GM12878 (cell line): ENCODE data around the gene YARS1. TPM values are rescaled to one million over a fixed set of nuclear protein-coding genes. Genes with fewer than 3 reads are reported as not detected.

Experiments used
- ATAC-seq: fragments of 200-7000 bp; cut with Tn5 transposase; 3 replicates; pipeline ENCODE4 v1.9.1; 2020; ENCODE audit warnings: mild to moderate bottlenecking, moderate library complexity
- BruUV-seq: library from RNA; stranded (reverse); fragments of 400-500 nt; replicated peaks from 2 replicates; lab custom pipeline; 2021; lab: Mats Ljungman, UMichigan
- CTCF ChIA-PET: fragments of 300-600 bp; sonication (Branson Sonifier 250); formaldehyde crosslinking; extraction: SDS; loops from one replicate; lab custom pipeline; 2021; ENCODE audit warnings: inconsistent platforms; lab: Yijun Ruan, JAX
- POLR2A ChIA-PET: fragments of 350-600 bp; formaldehyde crosslinking; extraction: SDS; loops from one replicate; lab custom pipeline; 2021; ENCODE audit warnings: inconsistent platforms; lab: Charles Lee
- RAD21 ChIA-PET: fragments of 300-600 bp; sonication (Branson Sonifier 250); formaldehyde crosslinking; loops from one replicate; lab custom pipeline; 2023; ENCODE audit warnings: antibody characterized with exemption; ENCODE audit not compliant: unreplicated experiment; lab: Charles Lee
- SMC1A ChIA-PET: fragments of 300-600 bp; sonication (Branson Sonifier 250); formaldehyde crosslinking; loops from one replicate; lab custom pipeline; 2023; ENCODE audit not compliant: unreplicated experiment, uncharacterized antibody; lab: Charles Lee
- DNase-seq: peaks from one replicate; pipeline ENCODE4 v3.0.0-alpha.2; 2011; ENCODE audit warnings: low read depth, low spot score
- FAIRE-seq: peaks from 3 replicates; lab custom pipeline; 2011; peaks lifted over from hg19 to GRCh38; lab: Jason Lieb, UNC
- H2AFZ ChIP-seq: 2 replicates; pipeline ENCODE4 v1.6.0; 2011; ENCODE audit warnings: low read depth, low read length, control low read depth; ENCODE audit not compliant: control insufficient read depth
- H3K27ac ChIP-seq: 2 replicates; pipeline ENCODE4 v1.5.1; 2011; ENCODE audit warnings: control low read depth; ENCODE audit not compliant: control insufficient read depth, insufficient read depth
- H3K27me3 ChIP-seq, 2 experiments: replicated peaks in 1 of 2; 2 replicates each; pipeline versions ENCODE4 v1.6.0 to v1.6.1; 2011; ENCODE audit warnings: low read length in 1 of 2; ENCODE audit not compliant: control insufficient read depth in 2 of 2, insufficient read depth in 2 of 2
- H3K36me3 ChIP-seq, 2 experiments: 2 replicates each; pipeline ENCODE4 v1.5.1; 2011; ENCODE audit warnings: low read length in 1 of 2; ENCODE audit not compliant: control insufficient read depth in 2 of 2, insufficient read depth in 2 of 2
- H3K4me1 ChIP-seq: 2 replicates; pipeline ENCODE4 v1.6.1; 2011; ENCODE audit warnings: mild to moderate bottlenecking, low read length, moderate library complexity, mixed read lengths; ENCODE audit not compliant: control insufficient read depth, insufficient read depth
- H3K4me2 ChIP-seq: 2 replicates; pipeline ENCODE4 v1.6.0; 2011; ENCODE audit warnings: control low read depth; ENCODE audit not compliant: control insufficient read depth, insufficient read depth
- H3K4me3 ChIP-seq: fragments of 200-600 bp; sonication (generic); 2 replicates; pipeline ENCODE4 v1.5.1; 2016
- H3K79me2 ChIP-seq: 2 replicates; pipeline ENCODE4 v1.6.0; 2011; ENCODE audit warnings: low read length; ENCODE audit not compliant: control insufficient read depth, insufficient read depth
- H3K9ac ChIP-seq: 2 replicates; pipeline ENCODE4 v1.8.0; 2011; ENCODE audit warnings: low read length, control low read depth, mixed read lengths; ENCODE audit not compliant: control insufficient read depth, insufficient read depth
- H3K9me3 ChIP-seq: replicated peaks from 3 replicates; pipeline ENCODE4 v1.5.1; 2011; ENCODE audit warnings: mild to moderate bottlenecking, low read length; ENCODE audit not compliant: control insufficient read depth, insufficient read depth
- H4K20me1 ChIP-seq: 2 replicates; pipeline ENCODE4 v1.6.0; 2011; ENCODE audit not compliant: control insufficient read depth, insufficient read depth
- USF2 ChIP-seq: IDR thresholded peaks from 2 replicates; pipeline ENCODE4 v1.6.1; 2011; ENCODE audit warnings: low read depth, low read length, improper control_type of control experiment, borderline replicate concordance
- WGBS: methylation state at CpG from one replicate; pipeline ENCODE4 v1.1.6; 2016; ENCODE audit warnings: low lambda C conversion rate; ENCODE audit not compliant: insufficient replicate concordance, insufficient coverage; ENCODE audit errors: missing lambda C conversion rate; 5-methylcytosine and 5-hydroxymethylcytosine counted together
- in situ Hi-C: fragments of 300-500 bp; cut with MboI; formaldehyde crosslinking; loops from 9 replicates; pipeline ENCODE4 v1.14.3; 2018; ENCODE audit warnings: mixed read lengths
- intact Hi-C: fragments of 100-400 bp; cut with micrococcal nuclease; formaldehyde crosslinking; loops from one replicate; pipeline ENCODE4 v1.14.2; 2022; ENCODE audit not compliant: unreplicated experiment
- polyA plus RNA-seq, 11 experiments: library from polyadenylated mRNA; depleted of rRNA in 4 of 11; unstranded in 6 of 11; stranded (reverse) in 5 of 11; fragments of >200 nt; fragmentation: Nextera tagmentation in 4 of 11; fragmentation: Illumina TruSeq in 1 of 11; extraction: Ambion mirVana in 4 of 11; extraction: Trizol in 1 of 11; gene quantifications; 1 replicate in 1 of 11; 2 replicates in 10 of 11; pipeline versions ENCODE4 v1.2.1 to v1.2.3, GENCODE V29; 2011 to 2016; ENCODE audit warnings: inconsistent platforms in 2 of 11, missing spikeins in 2 of 11, low read depth in 1 of 11
- total RNA-seq, 4 experiments: library from RNA; depleted of rRNA in 3 of 4; stranded (reverse); fragments of >200 nt in 3 of 4; fragmentation: Illumina TruSeq in 1 of 4; extraction: Trizol in 1 of 4; gene quantifications; 2 replicates each; pipeline versions ENCODE4 v1.2.1 to v1.2.3, GENCODE V29; 2013 to 2021
- TF ChIP-seq, protein P1 (sequence below): fragments of 450-650 bp; formaldehyde crosslinking; IDR thresholded peaks from 2 replicates; pipeline ENCODE4 v1.5.0; 2022; ENCODE audit warnings: mild to moderate bottlenecking, missing genetic modification characterization

The YARS1 gene
- total and polyA plus RNA-seq, 10 of the 15 experiments (the other 5 are each of a cell fraction or from before 2014, with no cell fraction given) = 39.9 to 202 (median 136) TPM

DNA sequence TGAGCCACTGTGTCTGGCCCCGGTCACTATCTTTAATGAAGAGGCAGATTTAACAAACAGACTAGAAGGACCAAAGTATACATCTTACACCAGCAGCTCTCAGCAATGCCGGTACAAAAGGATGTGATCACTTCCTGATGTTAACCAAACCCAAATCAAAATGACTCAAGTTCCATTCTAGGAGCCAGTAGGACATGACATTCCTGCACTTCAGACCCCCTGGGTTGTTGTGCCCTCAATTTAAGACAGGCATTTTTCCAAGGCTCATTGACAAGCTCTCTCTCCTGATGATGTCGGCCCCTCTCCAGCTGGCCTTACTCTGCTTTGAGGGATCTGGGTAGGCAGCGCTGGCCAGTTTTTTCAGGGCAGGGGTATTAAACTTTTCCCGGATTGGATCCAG is 35.1 kb downstream of the YARS1 start:
- CTCF ChIA-PET = interaction anchor here (0.7 to 3.9 kb wide), 7 partner anchors 8 to 262 kb away, joined by 3 to 16 read pairs (median 4); no protein-coding TSS in a partner anchor
- BruUV-seq = no TSS peak
- no peak for FAIRE-seq
- H3K9me3 ChIP-seq = no peaks in the 10 kb centered on the region
- in situ Hi-C loops = no loop called here
- SMC1A ChIA-PET = interaction anchor here (0.6 to 1.6 kb wide), 2 partner anchors 69 to 93 kb away, joined by 4 to 5 read pairs; no protein-coding TSS in a partner anchor
- intact Hi-C loops = no loop called here
- POLR2A ChIA-PET = interaction anchor here (0.6 kb wide), 1 partner anchor 67 kb away, joined by 3 read pairs; no protein-coding TSS in a partner anchor
- H3K36me3 ChIP-seq = peaks cover 39 to 60% of the 10 kb centered on the region in 2 experiments
- RAD21 ChIA-PET = no interaction called here
- 85% methylated on average over 5 of the region's 5 CpGs for WGBS
- no peak overlapping the region for H3K4me3 ChIP-seq
- H3K27ac ChIP-seq = no peak overlapping the region
- no peak for TF ChIP-seq USF2
- TF ChIP-seq, protein P1, sequence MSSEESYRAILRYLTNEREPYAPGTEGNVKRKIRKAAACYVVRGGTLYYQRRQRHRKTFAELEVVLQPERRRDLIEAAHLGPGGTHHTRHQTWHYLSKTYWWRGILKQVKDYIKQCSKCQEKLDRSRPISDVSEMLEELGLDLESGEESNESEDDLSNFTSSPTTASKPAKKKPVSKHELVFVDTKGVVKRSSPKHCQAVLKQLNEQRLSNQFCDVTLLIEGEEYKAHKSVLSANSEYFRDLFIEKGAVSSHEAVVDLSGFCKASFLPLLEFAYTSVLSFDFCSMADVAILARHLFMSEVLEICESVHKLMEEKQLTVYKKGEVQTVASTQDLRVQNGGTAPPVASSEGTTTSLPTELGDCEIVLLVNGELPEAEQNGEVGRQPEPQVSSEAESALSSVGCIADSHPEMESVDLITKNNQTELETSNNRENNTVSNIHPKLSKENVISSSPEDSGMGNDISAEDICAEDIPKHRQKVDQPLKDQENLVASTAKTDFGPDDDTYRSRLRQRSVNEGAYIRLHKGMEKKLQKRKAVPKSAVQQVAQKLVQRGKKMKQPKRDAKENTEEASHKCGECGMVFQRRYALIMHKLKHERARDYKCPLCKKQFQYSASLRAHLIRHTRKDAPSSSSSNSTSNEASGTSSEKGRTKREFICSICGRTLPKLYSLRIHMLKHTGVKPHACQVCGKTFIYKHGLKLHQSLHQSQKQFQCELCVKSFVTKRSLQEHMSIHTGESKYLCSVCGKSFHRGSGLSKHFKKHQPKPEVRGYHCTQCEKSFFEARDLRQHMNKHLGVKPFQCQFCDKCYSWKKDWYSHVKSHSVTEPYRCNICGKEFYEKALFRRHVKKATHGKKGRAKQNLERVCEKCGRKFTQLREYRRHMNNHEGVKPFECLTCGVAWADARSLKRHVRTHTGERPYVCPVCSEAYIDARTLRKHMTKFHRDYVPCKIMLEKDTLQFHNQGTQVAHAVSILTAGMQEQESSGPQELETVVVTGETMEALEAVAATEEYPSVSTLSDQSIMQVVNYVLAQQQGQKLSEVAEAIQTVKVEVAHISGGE (CRISPR knock-in tag) = no peak
- TF ChIP-seq, all 136 proteins: peak for 0
- ATAC-seq (no peak), DNase-seq (no peak)
- H3K27me3 ChIP-seq = no peaks in the 10 kb centered on the region
- H3K79me2 ChIP-seq = no peaks in the 10 kb centered on the region
- H3K4me1 ChIP-seq = 0 out of 2 replicates have a peak, but pooled peaks cover 2% of the 10 kb centered on the region
- H3K4me2 ChIP-seq = no peak overlapping the region
- no peak overlapping the region for H2AFZ ChIP-seq
- H3K9ac ChIP-seq = no peak overlapping the region
- H4K20me1 ChIP-seq = no peaks in the 10 kb centered on the region
